IPS-18a (cell line): Measurements from ENCODE around the gene CRYGA.
"Not testable (repeated sequence)": the region's sequence is repeated elsewhere in the genome, so short reads cannot be mapped to it uniquely, and the experiment has no call there.

ENCODE experiments used
- H3K27ac ChIP-seq: one replicate; pipeline ENCODE4 v1.5.1; 2013; ENCODE audit warnings: low read length
- H3K27me3 ChIP-seq: one replicate; pipeline ENCODE4 v1.6.1; 2013; ENCODE audit warnings: mild to moderate bottlenecking, low read length; ENCODE audit not compliant: control insufficient read depth, insufficient read depth
- H3K36me3 ChIP-seq: one replicate; pipeline ENCODE4 v1.6.1; 2013; ENCODE audit warnings: low read depth, low read length; ENCODE audit not compliant: control insufficient read depth
- H3K4me1 ChIP-seq: one replicate; pipeline ENCODE4 v1.6.1; 2013; ENCODE audit warnings: low read depth, low read length; ENCODE audit not compliant: control insufficient read depth
- H3K4me3 ChIP-seq: one replicate; pipeline ENCODE4 v1.5.1; 2013; ENCODE audit warnings: low read length
- H3K9ac ChIP-seq: one replicate; pipeline ENCODE4 v1.6.1; 2013; ENCODE audit warnings: mild to moderate bottlenecking, low read length, moderate library complexity
- H3K9me3 ChIP-seq: one replicate; pipeline ENCODE4 v1.6.1; 2013; ENCODE audit warnings: low read depth, low read length; ENCODE audit not compliant: control insufficient read depth

Gene CRYGA

DNA sequence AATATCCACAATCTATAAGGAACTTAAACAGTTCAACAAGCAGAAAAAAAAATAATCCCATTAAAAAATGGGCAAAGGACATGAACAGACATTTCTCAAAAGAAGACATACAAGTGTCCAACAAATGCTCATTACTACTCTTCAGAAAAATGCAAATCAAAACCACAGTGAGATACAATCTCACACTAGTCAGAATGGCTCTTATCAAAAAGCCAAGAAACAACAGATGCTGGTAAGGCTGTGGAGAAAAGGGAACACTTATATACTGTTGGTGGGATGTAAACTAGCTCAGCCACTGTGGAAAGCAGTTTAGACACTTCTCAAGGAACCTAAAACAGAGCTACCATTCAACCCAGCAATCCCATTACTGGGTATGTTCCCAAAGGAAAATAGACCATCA lies 10.2 kb downstream of the CRYGA start:
- Histone ChIP-seq H3K27ac (no peak overlapping the region), H3K4me1 (no peaks in the 10 kb centered on the region), H3K4me3 (no peak overlapping the region), H3K9me3 (no peaks in the 10 kb centered on the region), H3K27me3 (no peaks in the 10 kb centered on the region), H3K9ac (no peak overlapping the region), H3K36me3 (no peaks in the 10 kb centered on the region)

DNA sequence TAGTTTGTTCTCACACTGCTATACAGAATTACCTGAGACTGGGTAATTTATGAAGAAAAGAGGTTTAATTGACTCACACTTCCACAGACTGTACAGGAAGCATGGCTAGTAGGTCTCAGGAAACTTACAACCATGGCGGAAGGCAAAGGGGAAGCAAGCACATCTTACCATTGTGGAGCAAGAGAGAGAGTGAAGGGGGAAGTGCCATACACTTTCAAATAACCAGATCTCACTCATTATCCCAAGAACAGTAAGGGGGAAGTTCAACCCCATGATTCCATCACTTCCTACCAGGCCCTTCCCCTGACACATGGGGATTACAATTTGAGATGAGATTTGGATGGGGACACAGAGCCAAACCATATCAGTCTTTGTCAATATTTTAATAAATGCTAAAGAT lies 12.4 kb downstream of the CRYGA start:
- Histone ChIP-seq H3K4me3 (no peak overlapping the region), H3K4me1 (peaks cover 4% of the 10 kb centered on the region), H3K27me3 (no peaks in the 10 kb centered on the region), H3K9ac (no peak overlapping the region), H3K27ac (no peak overlapping the region), H3K36me3 (no peaks in the 10 kb centered on the region), H3K9me3 (no peaks in the 10 kb centered on the region)

DNA sequence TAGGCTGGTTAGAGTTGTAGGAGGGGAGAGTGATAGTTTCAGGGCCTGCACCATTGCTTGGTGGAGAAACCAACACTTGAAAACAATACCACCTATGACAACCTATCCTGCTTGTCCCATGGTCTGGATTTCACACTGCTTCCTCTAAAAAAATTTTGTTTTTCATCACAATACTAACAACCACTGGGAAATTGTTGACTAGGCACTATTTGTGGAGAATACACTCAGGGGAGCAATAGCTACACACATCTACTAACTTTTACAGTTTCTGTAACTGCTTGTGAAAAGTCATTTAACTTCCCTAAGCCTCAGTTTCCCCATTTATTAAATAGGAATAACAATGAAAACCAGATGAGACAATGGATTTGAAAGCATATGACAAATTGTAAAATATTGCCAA lies 13.3 kb downstream of the CRYGA start:
- Histone ChIP-seq H3K27ac (no peak overlapping the region), H3K4me1 (peaks cover 4% of the 10 kb centered on the region), H3K9ac (no peak overlapping the region), H3K36me3 (no peaks in the 10 kb centered on the region), H3K9me3 (no peaks in the 10 kb centered on the region), H3K27me3 (no peaks in the 10 kb centered on the region), H3K4me3 (no peak overlapping the region)

DNA sequence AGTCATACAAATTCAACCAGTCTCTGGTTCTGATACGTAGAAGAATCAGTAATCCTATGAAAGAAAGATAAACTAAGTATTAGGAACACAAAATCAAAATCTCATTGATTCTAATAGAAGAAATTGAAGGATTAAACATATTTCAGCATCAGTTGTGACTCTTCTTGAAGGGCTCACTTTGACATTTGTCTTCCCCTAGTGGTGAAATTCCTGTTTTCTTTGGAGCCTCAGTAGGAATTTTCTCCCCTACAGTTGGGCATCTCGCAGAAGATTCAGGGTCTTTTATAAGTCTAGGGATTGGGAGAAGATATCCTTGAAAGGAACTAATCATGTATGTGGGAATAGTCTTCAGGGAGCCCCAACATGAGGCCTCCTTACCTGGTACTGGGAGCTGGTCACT lies 14.6 kb downstream of the CRYGA start:
- Histone ChIP-seq H3K9me3 (no peaks in the 10 kb centered on the region), H3K27ac (no peak overlapping the region), H3K36me3 (no peaks in the 10 kb centered on the region), H3K4me1 (peaks cover 4% of the 10 kb centered on the region), H3K9ac (no peak overlapping the region), H3K4me3 (no peak overlapping the region), H3K27me3 (no peaks in the 10 kb centered on the region)

DNA sequence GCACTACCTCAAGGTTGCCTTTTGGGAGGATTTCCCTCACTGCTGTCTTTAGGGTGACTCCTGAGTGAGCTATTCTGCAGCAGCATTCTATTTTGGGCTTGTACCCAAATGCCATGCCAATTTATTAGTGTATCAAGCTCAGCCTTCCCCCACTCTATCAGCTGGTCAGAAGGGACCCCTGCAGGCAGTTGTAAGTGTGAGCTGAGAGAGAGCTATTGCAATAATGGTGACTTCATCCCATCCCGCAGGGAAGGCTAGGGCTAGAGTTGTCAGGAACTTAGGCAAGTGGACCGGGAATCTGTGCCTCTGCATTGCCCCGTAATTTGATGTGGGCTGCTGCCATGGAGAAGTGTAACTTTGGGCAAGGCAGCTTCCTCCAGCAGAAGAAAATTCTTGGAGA lies 15.6 kb downstream of the CRYGA start:
- Histone ChIP-seq H3K36me3 (no peaks in the 10 kb centered on the region), H3K4me1 (peaks cover 8% of the 10 kb centered on the region)

DNA sequence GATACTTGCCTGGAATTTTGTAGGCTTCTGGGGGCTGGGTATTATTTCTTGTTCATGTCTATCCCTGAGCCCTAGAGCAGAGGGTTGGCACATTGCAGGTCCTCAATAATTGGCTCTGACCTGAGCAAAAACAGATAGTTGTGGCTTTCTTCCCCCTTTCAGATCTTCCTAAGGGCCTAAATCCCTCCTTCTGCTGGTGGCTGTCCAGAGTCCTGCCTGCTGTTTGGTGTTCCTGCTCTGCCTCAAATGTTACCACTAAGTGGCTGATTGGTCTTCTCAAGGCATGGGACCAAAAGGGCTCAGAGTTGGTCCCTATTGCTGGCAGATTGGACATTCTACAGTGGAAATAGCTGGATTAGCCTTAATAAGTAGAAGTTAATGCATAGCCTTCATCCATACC lies 16.4 kb downstream of the CRYGA start:
- Histone ChIP-seq H3K27ac (no peak overlapping the region), H3K4me3 (no peak overlapping the region), H3K9ac (no peak overlapping the region), H3K9me3 (no peaks in the 10 kb centered on the region), H3K27me3 (no peaks in the 10 kb centered on the region), H3K36me3 (no peaks in the 10 kb centered on the region), H3K4me1 (peaks cover 13% of the 10 kb centered on the region)

More for the DNA sequence above, 15.6 kb downstream of the CRYGA start:
- Histone ChIP-seq H3K9me3 (no peaks in the 10 kb centered on the region), H3K4me3 (no peak overlapping the region), H3K27ac (no peak overlapping the region), H3K9ac (no peak overlapping the region), H3K27me3 (no peaks in the 10 kb centered on the region)

DNA sequence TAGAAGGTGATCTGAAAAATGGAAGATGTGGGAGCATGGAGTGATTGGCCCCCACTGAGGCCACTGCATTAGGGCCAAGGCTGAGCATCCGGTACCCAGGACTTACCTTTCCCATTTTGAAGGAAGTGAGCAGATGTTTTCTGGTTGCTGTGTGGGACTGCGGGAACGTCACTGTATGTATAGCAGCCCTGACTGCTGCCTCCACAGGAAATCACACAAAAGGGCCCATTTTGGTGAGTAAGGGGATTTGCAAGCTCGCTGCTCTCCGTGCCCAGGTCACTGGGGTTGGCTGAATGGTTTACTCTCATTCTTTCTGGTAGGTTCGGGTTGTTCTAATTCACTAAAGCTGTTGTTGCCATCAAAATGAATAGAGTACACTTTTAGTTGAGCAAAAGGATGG lies 17.4 kb downstream of the CRYGA start, which contains the start of gene CRYGB:
TSS of gene CRYGB (minus strand) at position 153 of the 400 bp plus-strand sequence. CDS start at position 115, 38 bp downstream.
- no peak within 1 kb of the TSS for H3K9ac ChIP-seq
- H3K9me3 ChIP-seq, result no peaks in the 10 kb centered on the region
- no peak within 1 kb of the TSS for H3K4me3 ChIP-seq
- H3K27ac ChIP-seq, result no peak within 1 kb of the TSS
- H3K36me3 ChIP-seq, result no peaks in the 10 kb centered on the region
- no peaks in the 10 kb centered on the region for H3K27me3 ChIP-seq
- H3K4me1 ChIP-seq, result peaks cover 13% of the 10 kb centered on the region

DNA sequence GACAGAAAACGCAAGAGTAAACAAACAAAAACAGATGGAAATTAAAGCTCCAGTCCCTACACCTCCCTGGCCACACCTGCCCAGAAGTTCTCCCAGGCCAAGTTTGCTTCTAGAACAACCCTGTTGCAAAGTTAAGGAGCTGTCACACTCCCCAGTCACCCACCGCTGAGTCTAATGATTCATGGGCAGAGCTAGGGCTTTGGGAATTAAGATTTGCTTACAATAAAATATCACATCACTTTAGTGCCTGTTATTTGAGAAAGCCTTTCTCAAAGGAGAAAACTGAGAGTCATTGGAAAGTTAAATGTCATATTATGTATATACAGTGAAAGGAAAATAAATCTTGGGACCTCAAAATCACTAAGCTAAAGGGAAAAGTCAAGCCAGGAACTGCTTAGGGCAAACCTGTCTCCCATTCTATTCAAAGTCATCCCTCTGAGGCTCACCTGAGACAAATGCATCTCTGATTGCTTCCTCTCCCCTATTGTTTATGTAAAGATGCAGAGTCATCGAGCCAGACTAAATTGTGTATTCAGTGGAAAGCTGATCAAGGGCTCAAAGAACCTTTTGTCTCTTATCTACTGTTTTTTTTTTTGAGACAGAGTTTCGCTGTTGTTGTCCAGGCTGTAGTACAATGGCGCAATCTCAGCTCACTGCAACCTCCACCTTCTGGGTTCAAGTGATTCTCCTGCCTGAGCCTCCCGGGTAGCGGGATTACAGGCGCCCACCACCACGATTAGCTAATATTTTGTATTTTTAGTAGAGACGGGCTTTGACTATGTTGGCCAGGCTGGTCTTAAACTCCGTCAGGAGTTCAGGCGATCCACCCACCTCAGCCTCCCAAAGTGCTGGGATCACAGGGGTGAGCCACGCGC lies 20.2 kb downstream of the CRYGA start:
- Histone ChIP-seq H3K9me3 (no peaks in the 10 kb centered on the region), H3K4me3 (no peak overlapping the region), H3K4me1 (peaks cover 13% of the 10 kb centered on the region), H3K27me3 (no peaks in the 10 kb centered on the region), H3K36me3 (no peaks in the 10 kb centered on the region), H3K9ac (no peak overlapping the region), H3K27ac (peak overlapping the region; percentile 36)

DNA sequence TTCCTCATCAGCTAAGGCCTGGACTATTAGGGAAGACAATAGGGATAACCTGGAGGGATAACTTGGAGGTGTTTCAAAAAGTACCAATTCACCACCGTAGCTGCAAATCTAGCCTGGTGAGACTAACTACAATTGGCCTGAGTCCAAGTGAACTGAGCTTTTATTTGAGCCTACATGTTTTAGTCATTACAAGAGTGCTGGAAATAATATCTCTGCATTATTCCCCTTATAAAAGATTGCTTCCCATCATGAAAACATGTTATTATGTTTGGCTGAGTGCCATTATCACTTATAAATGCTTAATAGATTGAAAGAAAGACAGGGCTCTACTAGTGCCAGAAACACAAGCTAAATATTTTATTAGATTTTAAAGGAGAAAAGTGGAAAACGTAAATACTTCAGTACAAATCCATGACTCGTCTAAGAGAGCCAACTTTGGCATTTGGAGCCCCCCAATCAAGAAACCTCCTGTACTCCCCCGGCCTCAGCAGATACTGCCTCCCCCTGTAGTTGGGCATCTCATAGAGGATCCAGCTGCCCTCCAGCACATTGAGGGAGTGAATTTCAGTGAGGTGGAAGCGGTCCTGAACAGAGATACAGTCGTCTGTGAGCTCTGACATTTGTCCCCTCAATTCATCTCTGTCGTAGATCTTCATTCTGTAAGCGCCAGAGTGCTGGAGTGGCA lies 21.0 kb downstream of the CRYGA start:
- Histone ChIP-seq H3K4me1 (peaks cover 9% of the 10 kb centered on the region), H3K9me3 (no peaks in the 10 kb centered on the region), H3K27me3 (no peaks in the 10 kb centered on the region), H3K9ac (no peak overlapping the region), H3K4me3 (no peak overlapping the region), H3K27ac (peak overlapping the region; percentile 36), H3K36me3 (no peaks in the 10 kb centered on the region)

DNA sequence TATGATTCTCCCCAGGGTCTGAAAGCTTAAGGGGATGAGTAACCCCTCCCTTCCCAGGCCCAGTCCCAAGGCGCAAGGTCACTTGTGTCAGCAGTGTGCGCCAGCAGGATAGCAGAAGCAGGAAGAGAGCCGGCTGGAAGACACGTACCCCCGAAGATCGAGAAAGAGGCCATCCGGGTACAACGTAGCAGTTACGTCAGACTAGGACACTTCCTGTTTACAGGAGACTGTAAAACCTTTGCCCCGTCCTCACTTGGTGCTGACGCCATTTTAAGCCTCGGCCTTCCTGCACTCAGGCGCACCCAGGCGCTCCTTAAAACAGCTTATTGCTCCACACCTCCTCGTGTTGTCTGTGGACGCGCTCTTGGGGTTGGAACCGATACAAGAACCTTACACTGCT lies 23.9 kb downstream of the CRYGA start:
- Histone ChIP-seq H3K27me3 (no peaks in the 10 kb centered on the region), H3K4me3 (no peak overlapping the region), H3K9me3 (no peaks in the 10 kb centered on the region)

DNA sequence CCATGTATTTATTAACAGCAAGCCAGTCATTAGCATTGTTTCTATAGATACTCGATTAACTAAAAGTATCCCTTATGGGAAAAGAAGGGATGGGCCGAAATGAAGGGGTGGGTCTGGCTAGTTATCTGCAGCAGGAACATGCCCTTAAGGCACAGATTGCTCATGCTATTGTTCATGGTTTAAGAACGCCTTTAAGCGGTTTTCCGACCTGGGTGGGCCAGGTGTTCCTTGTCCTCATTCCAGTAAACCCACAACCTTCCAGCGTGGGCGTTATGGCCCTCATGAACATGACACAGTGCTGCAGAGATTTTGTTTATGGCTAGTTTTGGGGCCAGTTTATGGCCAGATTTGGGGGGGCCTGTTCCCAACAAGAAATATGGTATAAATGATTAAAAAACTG lies 25.1 kb downstream of the CRYGA start:
- H3K9ac ChIP-seq, H3K36me3 ChIP-seq, H3K4me3 ChIP-seq, H3K4me1 ChIP-seq, H3K27ac ChIP-seq, H3K27me3 ChIP-seq, H3K9me3 ChIP-seq: not testable (repeated sequence)

More for the DNA sequence above, 23.9 kb downstream of the CRYGA start:
- peaks cover 9% of the 10 kb centered on the region for H3K4me1 ChIP-seq
- no peaks in the 10 kb centered on the region for H3K36me3 ChIP-seq
- H3K9ac ChIP-seq, result no peak overlapping the region
- H3K27ac ChIP-seq, result no peak overlapping the region

DNA sequence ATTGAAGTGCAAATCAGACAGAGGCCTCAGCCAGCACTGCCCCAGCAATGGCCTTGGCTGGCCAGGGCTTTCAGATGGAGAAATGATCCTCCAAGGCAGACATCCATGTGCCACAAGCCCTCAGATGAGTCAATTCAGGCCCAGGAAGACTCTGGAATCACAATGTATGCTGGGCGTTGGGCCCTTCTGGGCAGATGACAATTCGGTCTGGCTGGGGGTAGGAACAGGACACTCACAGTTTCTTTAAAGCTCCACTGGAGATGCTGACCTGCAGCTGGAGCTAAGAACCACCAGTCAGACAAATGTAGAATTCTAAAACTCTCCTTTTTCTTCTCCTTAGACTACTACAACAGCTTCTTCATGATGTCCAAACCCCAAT lies 26.7 kb downstream of the CRYGA start:
- Histone ChIP-seq H3K27me3 (no peaks in the 10 kb centered on the region), H3K9ac (no peak overlapping the region), H3K36me3 (no peaks in the 10 kb centered on the region), H3K27ac (no peak overlapping the region), H3K9me3 (no peaks in the 10 kb centered on the region), H3K4me1 (no peaks in the 10 kb centered on the region), H3K4me3 (no peak overlapping the region)
